HL-60 (cell line): Measurements from ENCODE around the gene ALG6.

ENCODE experiments used
- DNase-seq, 2 experiments: peaks; one replicate each; pipeline ENCODE4 v3.0.0-alpha.2; 2010 to 2020; ENCODE audit warnings: low read depth in 1 of 2, low spot score in 1 of 2
- H3K27ac ChIP-seq: fragments of 250-450 bp; sonication (Bioruptor Pico); replicated peaks from 2 replicates; pipeline ENCODE4 v1.5.1; 2020; ENCODE audit warnings: mild to moderate bottlenecking, moderate library complexity
- H3K27me3 ChIP-seq: fragments of 250-450 bp; sonication (Bioruptor Pico); 2 replicates; pipeline ENCODE4 v1.5.1; 2021; ENCODE audit warnings: mild to moderate bottlenecking, moderate library complexity; ENCODE audit not compliant: insufficient read depth, poor library complexity, severe bottlenecking
- H3K4me3 ChIP-seq: replicated peaks from 2 replicates; pipeline ENCODE4 v1.5.1; 2011; ENCODE audit warnings: mild to moderate bottlenecking, control low read depth, low read length; ENCODE audit not compliant: insufficient read depth
- CTCF ChIP-seq: IDR thresholded peaks from one replicate; pipeline ENCODE4 v1.5.1; 2011; ENCODE audit warnings: low read length, control low read depth, inconsistent platforms; ENCODE audit not compliant: insufficient read depth
- GABPA ChIP-seq: IDR thresholded peaks from 2 replicates; pipeline ENCODE4 v1.6.1; 2012; ENCODE audit warnings: low read depth
- POLR2AphosphoS5 ChIP-seq: IDR thresholded peaks from 2 replicates; pipeline ENCODE4 v1.6.1; 2012; ENCODE audit warnings: low read depth
- SPI1 ChIP-seq: IDR thresholded peaks from 2 replicates; pipeline ENCODE4 v1.6.1; 2012; ENCODE audit warnings: low read depth, mild to moderate bottlenecking, borderline replicate concordance
- TF ChIP-seq, protein P1 (sequence below): IDR thresholded peaks from 2 replicates; pipeline ENCODE4 v1.6.1; 2012; ENCODE audit warnings: low read depth; ENCODE audit not compliant: insufficient replicate concordance

The ALG6 gene

GRCh38 chr1:63405021-63405420, 37.6 kb downstream of the ALG6 start:
- TF ChIP-seq GABPA (no peak), CTCF (no peak), SPI1 (no peak), POLR2AphosphoS5 (no peak)
- TF ChIP-seq, protein P1, sequence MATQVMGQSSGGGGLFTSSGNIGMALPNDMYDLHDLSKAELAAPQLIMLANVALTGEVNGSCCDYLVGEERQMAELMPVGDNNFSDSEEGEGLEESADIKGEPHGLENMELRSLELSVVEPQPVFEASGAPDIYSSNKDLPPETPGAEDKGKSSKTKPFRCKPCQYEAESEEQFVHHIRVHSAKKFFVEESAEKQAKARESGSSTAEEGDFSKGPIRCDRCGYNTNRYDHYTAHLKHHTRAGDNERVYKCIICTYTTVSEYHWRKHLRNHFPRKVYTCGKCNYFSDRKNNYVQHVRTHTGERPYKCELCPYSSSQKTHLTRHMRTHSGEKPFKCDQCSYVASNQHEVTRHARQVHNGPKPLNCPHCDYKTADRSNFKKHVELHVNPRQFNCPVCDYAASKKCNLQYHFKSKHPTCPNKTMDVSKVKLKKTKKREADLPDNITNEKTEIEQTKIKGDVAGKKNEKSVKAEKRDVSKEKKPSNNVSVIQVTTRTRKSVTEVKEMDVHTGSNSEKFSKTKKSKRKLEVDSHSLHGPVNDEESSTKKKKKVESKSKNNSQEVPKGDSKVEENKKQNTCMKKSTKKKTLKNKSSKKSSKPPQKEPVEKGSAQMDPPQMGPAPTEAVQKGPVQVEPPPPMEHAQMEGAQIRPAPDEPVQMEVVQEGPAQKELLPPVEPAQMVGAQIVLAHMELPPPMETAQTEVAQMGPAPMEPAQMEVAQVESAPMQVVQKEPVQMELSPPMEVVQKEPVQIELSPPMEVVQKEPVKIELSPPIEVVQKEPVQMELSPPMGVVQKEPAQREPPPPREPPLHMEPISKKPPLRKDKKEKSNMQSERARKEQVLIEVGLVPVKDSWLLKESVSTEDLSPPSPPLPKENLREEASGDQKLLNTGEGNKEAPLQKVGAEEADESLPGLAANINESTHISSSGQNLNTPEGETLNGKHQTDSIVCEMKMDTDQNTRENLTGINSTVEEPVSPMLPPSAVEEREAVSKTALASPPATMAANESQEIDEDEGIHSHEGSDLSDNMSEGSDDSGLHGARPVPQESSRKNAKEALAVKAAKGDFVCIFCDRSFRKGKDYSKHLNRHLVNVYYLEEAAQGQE = no peak
- no peak for DNase-seq
- Histone ChIP-seq H3K27ac (no peak overlapping the region), H3K4me3 (no peak overlapping the region), H3K27me3 (no peaks in the 10 kb centered on the region)

GRCh38 chr1:63405987-63406386, 38.6 kb downstream of the ALG6 start:
- Histone ChIP-seq H3K27me3 (no peaks in the 10 kb centered on the region), H3K27ac (no peak overlapping the region), H3K4me3 (no peak overlapping the region)
- no peak for DNase-seq
- TF ChIP-seq GABPA = no peak

- Histone ChIP-seq H3K27ac (no peak overlapping the region), H3K4me3 (no peak overlapping the region), H3K27me3 (no peaks in the 10 kb centered on the region)
- TF ChIP-seq GABPA (no peak), SPI1 (no peak)
- no peak for DNase-seq
Measured at GRCh38 chr1:63407002-63407401, 39.6 kb downstream of the ALG6 start.

- no peak for DNase-seq
- TF ChIP-seq CTCF (no peak), SPI1 (no peak), GABPA (no peak), POLR2AphosphoS5 (no peak)
- TF ChIP-seq, protein P1 = no peak
- Histone ChIP-seq H3K27me3 (no peaks in the 10 kb centered on the region), H3K27ac (no peak overlapping the region), H3K4me3 (no peak overlapping the region)
Measured at GRCh38 chr1:63408331-63408730, 40.9 kb downstream of the ALG6 start.

DNA sequence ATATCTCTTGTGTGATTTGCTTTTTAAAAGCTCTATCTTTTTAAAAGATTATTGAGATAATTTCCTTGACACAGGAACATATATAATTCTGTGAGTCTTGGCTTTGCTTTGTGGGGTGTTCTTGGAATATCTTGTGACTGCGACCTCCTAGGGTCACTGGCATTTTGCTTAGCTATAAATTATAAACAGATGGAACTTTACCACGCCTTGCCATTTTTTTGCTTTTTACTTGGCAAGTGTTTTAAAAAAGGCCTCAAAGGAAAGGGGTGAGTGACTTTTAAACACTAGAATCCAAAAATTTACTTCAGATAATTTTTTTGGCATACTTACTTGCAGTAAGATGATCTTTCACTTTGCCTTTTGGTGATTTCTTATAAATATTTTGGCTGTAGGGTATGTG, 43.6 kb downstream of the ALG6 start:
- no peak for DNase-seq
- Histone ChIP-seq H3K27me3 (no peaks in the 10 kb centered on the region), H3K27ac (no peak overlapping the region), H3K4me3 (no peak overlapping the region)
- TF ChIP-seq POLR2AphosphoS5 (no peak), GABPA (no peak), SPI1 (no peak), CTCF (no peak)
- TF ChIP-seq, protein P1 = no peak
